Measurements from ENCODE around the gene TOX3.

- TF ChIP-seq CTCF (IDR thresholded peaks at IDR 0.05) (no peak), POLR2A (IDR thresholded peaks at IDR 0.05) (no peak), POLR2AphosphoS5 (IDR thresholded peaks at IDR 0.05) (no peak), EP300 (IDR thresholded peaks at IDR 0.05; ENCODE audit: low read depth) (no peak)
Observed at GRCh38 chr16:52539191-52539590, 7.8 kb downstream of the TOX3 start.
